HG02678 (cell line): ENCODE data around the gene IHH.

ENCODE experiments used
- ATAC-seq: cut with Tn5 transposase; IDR thresholded peaks from one replicate; pipeline ENCODE4 v1.9.1; 2021; ENCODE audit warnings: mild to moderate bottlenecking, moderate library complexity; ENCODE audit not compliant: unreplicated experiment

Gene IHH

GRCh38 chr2:219041252-219041651 lies 19.5 kb downstream of the IHH start, which contains the start of gene CFAP65:
CFAP65 (minus strand) TSS chr2:219041516; CDS start chr2:219039048, 2,468 bp downstream.
- no peak for ATAC-seq

- ATAC-seq, result no peak
Observed at GRCh38 chr2:219038600-219038999, 22.1 kb downstream of the IHH start.

- ATAC-seq, result no peak
Observed at GRCh38 chr2:219037783-219038499, 22.8 kb downstream of the IHH start.

GRCh38 chr2:219035942-219036341 lies 24.8 kb downstream of the IHH start:
- ATAC-seq, result no peak

- ATAC-seq, result no peak
Observed at GRCh38 chr2:219034823-219035222, 25.9 kb downstream of the IHH start.

- no peak for ATAC-seq
Observed at GRCh38 chr2:219032051-219032745, 28.5 kb downstream of the IHH start.

- ATAC-seq, result no peak
Observed at GRCh38 chr2:219031005-219031738, 29.5 kb downstream of the IHH start.

GRCh38 chr2:219030177-219030940 lies 30.4 kb downstream of the IHH start:
- no peak for ATAC-seq

GRCh38 chr2:219029829-219030165 lies 30.9 kb downstream of the IHH start:
- ATAC-seq, result peak; percentile 77

GRCh38 chr2:219028996-219029828 lies 31.5 kb downstream of the IHH start:
- ATAC-seq, result no peak

- ATAC-seq, result no peak
Observed at GRCh38 chr2:219028141-219028540, 32.6 kb downstream of the IHH start.

GRCh38 chr2:219027511-219028055 lies 33.1 kb downstream of the IHH start:
- no peak for ATAC-seq

- ATAC-seq, result no peak
Observed at GRCh38 chr2:219026946-219027345, 33.8 kb downstream of the IHH start.

- no peak for ATAC-seq
Observed at GRCh38 chr2:219025637-219026585, 34.8 kb downstream of the IHH start.

GRCh38 chr2:219024059-219024458 lies 36.7 kb downstream of the IHH start:
- no peak for ATAC-seq

GRCh38 chr2:219023045-219023605 lies 37.6 kb downstream of the IHH start:
- no peak for ATAC-seq

GRCh38 chr2:219022616-219023015 lies 38.1 kb downstream of the IHH start:
- ATAC-seq, result no peak

GRCh38 chr2:219022041-219022440 lies 38.7 kb downstream of the IHH start:
- ATAC-seq, result no peak
